BE2C (cell line): Measurements from ENCODE around the gene GFM1.

Source experiments
- DNase-seq: peaks from one replicate; pipeline ENCODE4 v3.0.0-alpha.2; 2020
- H3K27me3 ChIP-seq: fragments of 250-450 bp; sonication (Bioruptor Pico); 2 replicates; pipeline ENCODE4 v1.5.1; 2020; ENCODE audit warnings: mild to moderate bottlenecking
- H3K36me3 ChIP-seq: fragments of 250-450 bp; sonication (Bioruptor Pico); 2 replicates; pipeline ENCODE4 v1.5.1; 2020; ENCODE audit warnings: mild to moderate bottlenecking
- H3K4me1 ChIP-seq: fragments of 250-450 bp; sonication (Bioruptor Pico); 2 replicates; pipeline ENCODE4 v1.5.1; 2020
- H3K4me3 ChIP-seq: 2 replicates; pipeline ENCODE4 v1.5.1; 2011; ENCODE audit warnings: low read depth, low read length
- H3K9me3 ChIP-seq: fragments of 250-450 bp; sonication (Bioruptor Pico); 2 replicates; pipeline ENCODE4 v1.5.1; 2020
- TF ChIP-seq, protein P1 (sequence below): IDR thresholded peaks from 2 replicates; pipeline ENCODE4 v1.5.1; 2012; ENCODE audit warnings: mild to moderate bottlenecking, low read depth, low read length

GFM1 gene

DNA sequence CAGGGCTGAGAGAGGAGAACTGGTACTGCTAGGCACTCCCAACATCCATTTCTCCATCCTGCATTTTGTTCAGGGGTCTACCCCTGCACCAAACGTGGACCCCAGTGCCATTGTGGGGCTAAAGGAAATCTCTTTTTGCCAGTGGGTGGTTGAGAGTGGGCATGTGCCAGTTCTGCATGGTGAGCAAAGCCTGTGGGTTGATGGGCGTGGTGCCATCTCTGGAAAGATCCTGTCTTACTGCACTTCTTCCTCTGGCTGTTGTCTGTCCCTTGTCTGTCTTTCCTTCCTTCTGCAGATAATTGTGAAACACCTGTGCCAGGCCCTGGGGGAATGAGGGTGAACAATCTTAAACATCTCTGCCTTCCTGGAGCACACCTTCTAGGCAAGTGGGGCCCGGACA, 89.3 kb downstream of the GFM1 start:
- H3K36me3 ChIP-seq = no peaks in the 10 kb centered on the region
- DNase-seq = no peak
- no peak overlapping the region for H3K4me3 ChIP-seq
- no peaks in the 10 kb centered on the region for H3K4me1 ChIP-seq
- TF ChIP-seq, protein P1, sequence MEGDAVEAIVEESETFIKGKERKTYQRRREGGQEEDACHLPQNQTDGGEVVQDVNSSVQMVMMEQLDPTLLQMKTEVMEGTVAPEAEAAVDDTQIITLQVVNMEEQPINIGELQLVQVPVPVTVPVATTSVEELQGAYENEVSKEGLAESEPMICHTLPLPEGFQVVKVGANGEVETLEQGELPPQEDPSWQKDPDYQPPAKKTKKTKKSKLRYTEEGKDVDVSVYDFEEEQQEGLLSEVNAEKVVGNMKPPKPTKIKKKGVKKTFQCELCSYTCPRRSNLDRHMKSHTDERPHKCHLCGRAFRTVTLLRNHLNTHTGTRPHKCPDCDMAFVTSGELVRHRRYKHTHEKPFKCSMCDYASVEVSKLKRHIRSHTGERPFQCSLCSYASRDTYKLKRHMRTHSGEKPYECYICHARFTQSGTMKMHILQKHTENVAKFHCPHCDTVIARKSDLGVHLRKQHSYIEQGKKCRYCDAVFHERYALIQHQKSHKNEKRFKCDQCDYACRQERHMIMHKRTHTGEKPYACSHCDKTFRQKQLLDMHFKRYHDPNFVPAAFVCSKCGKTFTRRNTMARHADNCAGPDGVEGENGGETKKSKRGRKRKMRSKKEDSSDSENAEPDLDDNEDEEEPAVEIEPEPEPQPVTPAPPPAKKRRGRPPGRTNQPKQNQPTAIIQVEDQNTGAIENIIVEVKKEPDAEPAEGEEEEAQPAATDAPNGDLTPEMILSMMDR = no peak
- H3K27me3 ChIP-seq = no peaks in the 10 kb centered on the region
- H3K9me3 ChIP-seq = no peaks in the 10 kb centered on the region

DNA sequence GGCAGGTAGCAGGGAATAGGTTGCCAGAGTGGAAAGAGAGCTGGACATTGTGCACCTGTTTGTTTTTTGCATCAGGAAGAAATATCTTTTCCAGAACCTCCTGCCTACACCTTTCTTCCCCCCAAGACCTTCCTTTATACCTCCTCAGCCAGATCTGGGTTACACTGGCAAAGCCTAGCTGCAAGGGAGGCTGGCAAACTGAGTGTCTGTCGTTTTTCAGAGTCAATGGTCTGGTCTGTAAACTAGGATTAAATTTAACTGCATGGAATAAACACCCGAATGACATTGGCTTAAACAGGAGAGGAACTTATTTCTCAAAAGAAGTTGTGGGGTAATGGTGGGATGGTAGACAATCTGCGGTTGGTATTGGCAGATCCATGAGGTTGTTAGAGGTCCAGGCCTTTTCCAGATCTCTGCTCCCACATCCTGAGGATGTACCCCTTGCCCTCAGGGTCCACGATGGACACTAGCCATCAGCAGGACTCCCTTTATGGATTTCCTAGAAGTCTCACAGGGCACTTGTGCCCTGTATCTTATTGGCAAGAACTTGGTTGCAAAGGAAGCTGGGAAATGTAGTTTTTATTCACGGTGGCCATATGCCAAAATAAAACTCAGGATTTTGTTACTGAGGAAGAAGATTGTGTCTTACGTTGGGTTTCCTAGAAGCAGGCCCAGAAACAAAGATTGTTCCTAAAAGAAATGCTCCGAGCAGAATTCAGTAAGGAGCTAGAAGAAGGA, 91.1 kb downstream of the GFM1 start:
- DNase-seq = no peak
- H3K36me3 ChIP-seq = no peaks in the 10 kb centered on the region
- H3K27me3 ChIP-seq = no peaks in the 10 kb centered on the region
- no peaks in the 10 kb centered on the region for H3K9me3 ChIP-seq
- H3K4me1 ChIP-seq = no peaks in the 10 kb centered on the region
- TF ChIP-seq, protein P1 = no peak
- no peak overlapping the region for H3K4me3 ChIP-seq

GRCh38 chr3:158737410-158737809, 93.1 kb downstream of the GFM1 start:
- H3K27me3 ChIP-seq = no peaks in the 10 kb centered on the region
- H3K4me3 ChIP-seq = no peak overlapping the region
- H3K36me3 ChIP-seq = no peaks in the 10 kb centered on the region
- no peaks in the 10 kb centered on the region for H3K9me3 ChIP-seq
- no peak for DNase-seq
- TF ChIP-seq, protein P1 = no peak
- no peaks in the 10 kb centered on the region for H3K4me1 ChIP-seq

DNA sequence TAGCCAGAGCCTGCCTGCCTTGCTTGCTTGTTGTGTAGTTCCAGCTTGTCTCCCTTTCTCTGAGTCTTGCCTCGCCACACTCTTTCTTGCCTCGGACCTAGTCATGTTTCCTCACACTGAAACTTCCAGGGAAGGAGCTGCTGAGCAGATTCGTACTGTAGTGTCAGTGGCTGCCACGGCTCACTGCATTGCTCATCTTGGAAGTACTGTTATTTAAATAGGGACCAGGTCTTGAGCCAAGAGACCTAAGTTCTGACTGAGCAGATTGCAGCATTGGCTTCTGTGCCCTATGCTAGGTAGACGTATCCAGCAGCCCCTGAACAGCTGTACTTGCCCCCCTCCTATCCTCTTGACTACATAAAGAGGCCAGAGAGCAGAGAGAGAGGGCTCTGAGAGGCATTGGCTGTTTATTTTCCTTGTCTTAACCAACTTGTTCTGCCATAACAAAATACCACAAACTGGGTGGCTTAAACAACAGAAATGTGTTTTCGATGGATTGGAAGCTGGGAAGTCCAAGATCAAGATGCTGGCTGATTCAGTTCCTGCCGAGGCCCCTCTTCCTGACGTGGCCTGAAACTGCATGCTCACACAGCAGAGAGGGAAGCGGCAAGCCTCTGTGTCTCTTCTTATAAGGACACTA, 93.8 kb downstream of the GFM1 start:
- H3K4me1 ChIP-seq = no peaks in the 10 kb centered on the region
- H3K27me3 ChIP-seq = no peaks in the 10 kb centered on the region
- TF ChIP-seq, protein P1 = no peak
- no peaks in the 10 kb centered on the region for H3K9me3 ChIP-seq
- H3K4me3 ChIP-seq = no peak overlapping the region
- no peaks in the 10 kb centered on the region for H3K36me3 ChIP-seq
- DNase-seq = no peak

DNA sequence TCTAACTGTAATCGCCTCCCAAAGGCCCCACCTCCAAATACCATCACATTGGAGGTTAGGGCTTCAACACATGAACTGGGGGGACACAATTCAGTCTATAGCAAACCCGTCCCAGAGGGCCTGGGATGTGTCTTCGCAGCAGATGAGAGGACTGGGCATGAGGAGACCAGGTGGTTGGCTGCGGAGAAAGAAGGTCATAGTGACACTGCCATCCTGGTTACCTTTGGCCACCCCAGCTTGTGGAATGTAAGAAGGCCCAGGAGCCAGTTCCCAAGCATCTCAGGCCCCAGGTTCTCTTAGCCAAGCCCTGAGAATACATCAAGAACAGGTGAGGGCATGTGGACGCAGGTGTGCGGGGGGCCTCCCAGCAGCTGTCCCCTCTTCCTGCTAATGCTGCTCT, 94.3 kb downstream of the GFM1 start:
- no peak overlapping the region for H3K4me3 ChIP-seq
- H3K27me3 ChIP-seq = no peaks in the 10 kb centered on the region
- TF ChIP-seq, protein P1 = no peak
- no peaks in the 10 kb centered on the region for H3K9me3 ChIP-seq
- H3K4me1 ChIP-seq = no peaks in the 10 kb centered on the region
- DNase-seq = no peak
- no peaks in the 10 kb centered on the region for H3K36me3 ChIP-seq

- TF ChIP-seq, protein P1 = no peak
- no peaks in the 10 kb centered on the region for H3K4me1 ChIP-seq
- no peaks in the 10 kb centered on the region for H3K36me3 ChIP-seq
- H3K27me3 ChIP-seq = no peaks in the 10 kb centered on the region
- H3K4me3 ChIP-seq = no peak overlapping the region
- no peaks in the 10 kb centered on the region for H3K9me3 ChIP-seq
- DNase-seq = no peak
These were observed 94.8 kb downstream of the GFM1 start for GRCh38 chr3:158739078-158739477.
